Smooth muscle cell (in vitro differentiated cells): ENCODE data around the gene PTGS1. TPM values are rescaled to one million over a fixed set of nuclear protein-coding genes. Genes with fewer than 3 reads are reported as not detected.

Experiments
- DNase-seq: peaks from one replicate; lab custom pipeline; 2025; ENCODE audit not compliant: unreplicated experiment; lab: John Stamatoyannopoulos, UW
- H2AFZ ChIP-seq: fragments of 200-600 bp; sonication (generic); 2 replicates; pipeline ENCODE4 v1.6.0; 2016; ENCODE audit warnings: antibody characterized with exemption, low read depth, mild to moderate bottlenecking
- H3F3A ChIP-seq: fragments of 200-600 bp; sonication (generic); 2 replicates; pipeline ENCODE4 v1.6.0; 2017; ENCODE audit warnings: antibody characterized with exemption, low read depth
- H3K27ac ChIP-seq: fragments of 200-600 bp; sonication (generic); 2 replicates; pipeline ENCODE4 v1.5.1; 2016; ENCODE audit warnings: low read depth, mild to moderate bottlenecking
- H3K27me3 ChIP-seq: fragments of 200-600 bp; sonication (generic); 2 replicates; pipeline ENCODE4 v1.6.1; 2016; ENCODE audit warnings: low read depth, mild to moderate bottlenecking
- H3K36me3 ChIP-seq: fragments of 200-600 bp; sonication (generic); 2 replicates; pipeline ENCODE4 v1.5.1; 2016; ENCODE audit warnings: low read depth
- H3K4me1 ChIP-seq: fragments of 200-600 bp; sonication (generic); 2 replicates; pipeline ENCODE4 v1.5.1; 2016; ENCODE audit warnings: low read depth
- H3K4me2 ChIP-seq: fragments of 200-600 bp; sonication (generic); 2 replicates; pipeline ENCODE4 v1.6.0; 2016; ENCODE audit warnings: mild to moderate bottlenecking
- H3K4me3 ChIP-seq: fragments of 200-600 bp; sonication (generic); 2 replicates; pipeline ENCODE4 v1.5.1; 2016; ENCODE audit warnings: mild to moderate bottlenecking
- H3K79me2 ChIP-seq: fragments of 200-600 bp; sonication (generic); 2 replicates; pipeline ENCODE4 v1.6.0; 2016; ENCODE audit warnings: low read depth, mild to moderate bottlenecking
- H3K9ac ChIP-seq: fragments of 200-600 bp; sonication (generic); 2 replicates; pipeline ENCODE4 v1.6.0; 2016; ENCODE audit warnings: low read depth
- H3K9me3 ChIP-seq: fragments of 200-600 bp; sonication (generic); replicated peaks from 2 replicates; pipeline ENCODE4 v1.5.1; 2016; ENCODE audit warnings: low read depth
- H4K20me1 ChIP-seq: fragments of 200-600 bp; sonication (generic); 2 replicates; pipeline ENCODE4 v1.6.0; 2016; ENCODE audit warnings: low read depth
- CTCF ChIP-seq: fragments of 200-600 bp; sonication (generic); IDR thresholded peaks from 2 replicates; pipeline ENCODE4 v1.5.1; 2017; ENCODE audit warnings: borderline replicate concordance, mild to moderate bottlenecking, antibody characterized with exemption; ENCODE audit not compliant: insufficient read depth, poor library complexity, severe bottlenecking
- WGBS: methylation state at CpG from one replicate; pipeline ENCODE4 v1.1.7; 2016; ENCODE audit warnings: low lambda C conversion rate; 5-methylcytosine and 5-hydroxymethylcytosine counted together
- polyA plus RNA-seq: library from polyadenylated mRNA; unstranded; fragments of >200 nt; fragmentation: Nextera tagmentation; extraction: Ambion mirVana; gene quantifications from 2 replicates; pipeline ENCODE4 v1.2.1, GENCODE V29; 2016
- total RNA-seq: library from RNA; depleted of rRNA; stranded (reverse); fragments of >200 nt; gene quantifications from 2 replicates; pipeline ENCODE4 v1.2.3, GENCODE V29; 2014

PTGS1 gene
- total and polyA plus RNA-seq, 2 experiments from 2014 or later, result 0.06 to 2.3 TPM

GRCh38 chr9:122332083-122332482, 38.7 kb upstream of the PTGS1 start:
- Histone ChIP-seq H4K20me1 (no peaks in the 10 kb centered on the region), H3K9ac (no peak overlapping the region), H3K4me2 (no peak overlapping the region), H3K36me3 (no peaks in the 10 kb centered on the region), H2AFZ (no peak overlapping the region), H3F3A (no peaks in the 10 kb centered on the region), H3K79me2 (no peaks in the 10 kb centered on the region), H3K27ac (no peak overlapping the region), H3K27me3 (peaks cover 10% of the 10 kb centered on the region), H3K4me3 (no peak overlapping the region), H3K9me3 (no peaks in the 10 kb centered on the region), H3K4me1 (peaks cover 7% of the 10 kb centered on the region)
- no peak for DNase-seq
- 48% methylated on average over 6 of the region's 6 CpGs for WGBS
- no peak for TF ChIP-seq CTCF

- peaks cover 14% of the 10 kb centered on the region for H3K27me3 ChIP-seq
- H3K79me2 ChIP-seq, result no peaks in the 10 kb centered on the region
- no peaks in the 10 kb centered on the region for H3K36me3 ChIP-seq
- H3K27ac ChIP-seq, result no peak overlapping the region
- no peaks in the 10 kb centered on the region for H3K9me3 ChIP-seq
- H4K20me1 ChIP-seq, result no peaks in the 10 kb centered on the region
- no peak overlapping the region for H2AFZ ChIP-seq
- no peak for TF ChIP-seq CTCF
- H3F3A ChIP-seq, result no peaks in the 10 kb centered on the region
- H3K4me3 ChIP-seq, result no peak overlapping the region
- no peak overlapping the region for H3K4me2 ChIP-seq
- no peak overlapping the region for H3K9ac ChIP-seq
- no peak for DNase-seq
- peaks cover 11% of the 10 kb centered on the region for H3K4me1 ChIP-seq
- WGBS, result 75% methylated on average over 7 of the region's 7 CpGs
Observed at GRCh38 chr9:122332644-122333043, 38.2 kb upstream of the PTGS1 start.

DNA sequence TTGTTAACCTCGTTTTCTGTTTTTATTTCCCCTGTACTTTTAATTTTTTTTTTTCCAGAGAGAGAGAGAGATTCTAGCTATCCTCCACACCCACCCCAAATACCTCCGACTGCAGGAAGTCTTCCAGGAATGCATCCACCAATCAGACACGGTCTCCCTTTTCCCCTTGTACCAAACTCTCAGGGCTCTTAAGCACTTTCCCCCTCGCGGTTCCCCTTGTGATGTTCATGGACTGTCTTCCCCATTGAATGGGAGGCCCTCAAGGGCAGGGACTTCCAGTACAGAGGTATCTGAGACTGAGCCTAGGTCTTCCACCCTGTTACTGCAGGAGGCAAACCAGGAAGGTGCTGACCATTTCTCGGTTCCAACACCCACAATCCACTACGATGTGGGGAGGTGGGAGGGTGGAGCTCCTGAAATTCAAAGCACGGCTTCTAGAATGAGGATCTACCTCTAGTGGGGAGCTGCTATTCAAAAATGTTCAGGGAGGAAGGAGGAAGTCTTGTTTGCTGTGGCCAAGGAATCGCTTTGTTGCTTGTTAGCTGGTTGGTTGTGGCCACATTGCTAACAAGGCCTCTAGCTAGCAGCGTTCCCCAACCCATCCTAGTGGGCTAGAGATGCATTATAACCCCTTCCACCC, 37.5 kb upstream of the PTGS1 start:
- peaks cover 11% of the 10 kb centered on the region for H3K4me1 ChIP-seq
- no peaks in the 10 kb centered on the region for H3K36me3 ChIP-seq
- no peaks in the 10 kb centered on the region for H3K79me2 ChIP-seq
- no peak overlapping the region for H3K9ac ChIP-seq
- H3K4me2 ChIP-seq, result no peak overlapping the region
- WGBS, result 78% methylated on average over 10 of the region's 10 CpGs
- H3F3A ChIP-seq, result no peaks in the 10 kb centered on the region
- H3K27me3 ChIP-seq, result peaks cover 20% of the 10 kb centered on the region
- no peak for TF ChIP-seq CTCF
- DNase-seq, result no peak
- H3K27ac ChIP-seq, result no peak overlapping the region
- no peaks in the 10 kb centered on the region for H3K9me3 ChIP-seq
- no peaks in the 10 kb centered on the region for H4K20me1 ChIP-seq
- H3K4me3 ChIP-seq, result no peak overlapping the region
- H2AFZ ChIP-seq, result no peak overlapping the region

DNA sequence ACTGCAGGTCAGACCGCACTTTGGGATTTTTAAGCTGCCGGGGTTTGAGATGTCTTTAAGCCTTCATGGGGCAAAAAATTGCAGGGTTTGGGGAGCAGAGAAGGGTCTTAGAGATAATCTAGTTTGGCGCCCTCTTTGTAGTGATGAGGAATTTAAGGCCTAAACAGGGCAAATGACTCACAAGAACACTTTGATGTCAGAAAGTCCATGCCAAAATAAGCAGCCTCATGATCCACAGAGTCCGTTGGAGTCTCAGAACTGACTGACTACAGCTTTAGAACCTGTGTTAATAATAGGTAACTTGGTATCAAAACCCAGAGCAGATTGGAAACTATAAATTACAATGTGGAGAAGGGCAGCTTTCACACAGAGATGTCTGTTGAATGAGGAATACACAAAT, 35.9 kb upstream of the PTGS1 start:
- DNase-seq, result no peak
- 77% methylated on average over 4 of the region's 4 CpGs for WGBS
- Histone ChIP-seq H2AFZ (no peak overlapping the region), H3K4me2 (no peak overlapping the region), H3K9ac (no peak overlapping the region), H3K27ac (no peak overlapping the region), H3K9me3 (no peaks in the 10 kb centered on the region), H3K4me3 (no peak overlapping the region), H3K4me1 (peaks cover 11% of the 10 kb centered on the region), H4K20me1 (no peaks in the 10 kb centered on the region), H3K36me3 (no peaks in the 10 kb centered on the region), H3F3A (no peaks in the 10 kb centered on the region), H3K27me3 (peaks cover 28% of the 10 kb centered on the region), H3K79me2 (no peaks in the 10 kb centered on the region)
- no peak for TF ChIP-seq CTCF
